Fibroblast of villous mesenchyme (primary cell): ENCODE measurements around the gene CACNA1S. TPM values are rescaled to one million over a fixed set of nuclear protein-coding genes. Genes with fewer than 3 reads are reported as not detected.

Experiments used
- DNase-seq: peaks from one replicate; pipeline ENCODE4 v3.0.0-alpha.2; 2010; ENCODE audit warnings: low read depth
- H3K4me3 ChIP-seq: 2 replicates; pipeline ENCODE4 v1.5.1; 2011; ENCODE audit warnings: low read depth, mild to moderate bottlenecking, low read length
- CTCF ChIP-seq: IDR thresholded peaks from 2 replicates; pipeline ENCODE4 v1.5.1; 2012; ENCODE audit warnings: low read depth, mild to moderate bottlenecking, low read length; ENCODE audit not compliant: insufficient read depth
- total RNA-seq: library from RNA; depleted of rRNA; stranded (reverse); fragments of >200 nt; gene quantifications from 2 replicates; pipeline ENCODE4 v1.2.3, GENCODE V29; 2012

Gene CACNA1S
- total RNA-seq, 1 donor = not detected

GRCh38 chr1:201020040-201020591 is 92.1 kb downstream of the CACNA1S start:
- H3K4me3 ChIP-seq = no peak overlapping the region
- DNase-seq = no peak
- no peak for TF ChIP-seq CTCF

- peak; percentile 59 for DNase-seq
- H3K4me3 ChIP-seq = no peak overlapping the region
- TF ChIP-seq CTCF = no peak
Observed at GRCh38 chr1:201019321-201019977, 92.8 kb downstream of the CACNA1S start.

GRCh38 chr1:201017828-201018163 is 94.4 kb downstream of the CACNA1S start:
- TF ChIP-seq CTCF = no peak
- H3K4me3 ChIP-seq = no peak overlapping the region
- no peak for DNase-seq

GRCh38 chr1:201016943-201017827 is 95.0 kb downstream of the CACNA1S start:
- DNase-seq = no peak
- no peak for TF ChIP-seq CTCF
- H3K4me3 ChIP-seq = no peak overlapping the region

GRCh38 chr1:201016211-201016651 is 96.0 kb downstream of the CACNA1S start:
- no peak for TF ChIP-seq CTCF
- no peak overlapping the region for H3K4me3 ChIP-seq
- DNase-seq = peak; percentile 52

- no peak for TF ChIP-seq CTCF
- DNase-seq = peak; percentile 72
- no peak overlapping the region for H3K4me3 ChIP-seq
Observed at GRCh38 chr1:201015551-201016091, 96.6 kb downstream of the CACNA1S start.
